ENCODE data around the gene SEMA3C.

The SEMA3C gene

GRCh38 chr7:80781146-80781545, 137.7 kb downstream of the SEMA3C start:
- Histone ChIP-seq H3K27ac (ENCODE audit: extremely low read depth, low read depth, low read length) (peak overlapping the region; percentile 61), H3K4me1 (ENCODE audit: control insufficient read depth, insufficient read depth, low read length) (peaks cover 58% of the 10 kb centered on the region), H3K4me3 (ENCODE audit: low read depth, low read length) (no peak overlapping the region), H3K9me3 (ENCODE audit: control insufficient read depth, insufficient read depth, low read depth, low read length) (no peaks in the 10 kb centered on the region), H3K36me3 (ENCODE audit: control insufficient read depth in 2 of 2, insufficient read depth in 1 of 2, low read length in 2 of 2) (no peaks in the 10 kb centered on the region)
- CTCF ChIA-PET = interaction anchor here (0.9 kb wide), 1 partner anchor 81 kb away, joined by 3 read pairs; no protein-coding TSS in a partner anchor
- TF ChIP-seq HOXC10 (CRISPR knock-in tag; IDR thresholded peaks at IDR 0.05) (no peak), KLF17 (tag by site-specific recombination; IDR thresholded peaks at IDR 0.05) (no peak), KLF1 (tag by site-specific recombination; IDR thresholded peaks at IDR 0.05) (no peak), ZSCAN18 (tag by site-specific recombination; IDR thresholded peaks at IDR 0.05) (no peak), KLF8 (tag by site-specific recombination; IDR thresholded peaks at IDR 0.05) (no peak), ZNF138 (tag by site-specific recombination; IDR thresholded peaks at IDR 0.05; ENCODE audit: borderline replicate concordance) (no peak), ZFP37 (tag by site-specific recombination; IDR thresholded peaks at IDR 0.05) (no peak), ZFP41 (tag by site-specific recombination; IDR thresholded peaks at IDR 0.05; ENCODE audit: borderline replicate concordance) (no peak), REPIN1 (tag by site-specific recombination; IDR thresholded peaks at IDR 0.05; ENCODE audit: low read depth) (no peak), GFI1B (tag by site-specific recombination; IDR thresholded peaks at IDR 0.05) (no peak)
- POLR2A ChIA-PET = no interaction called here

GRCh38 chr7:80779456-80779855, 139.4 kb downstream of the SEMA3C start:
- H3K27ac ChIP-seq (ENCODE audit: extremely low read depth, low read depth, low read length) = no peak overlapping the region
- H3K4me1 ChIP-seq (ENCODE audit: control insufficient read depth, insufficient read depth, low read length) = peaks cover 65% of the 10 kb centered on the region
- ChIA-PET POLR2A (no interaction called here), CTCF (no interaction called here)
- no peaks in the 10 kb centered on the region for H3K36me3 ChIP-seq (ENCODE audit: control insufficient read depth in 2 of 2, insufficient read depth in 1 of 2, low read length in 2 of 2)
- TF ChIP-seq ZNF184 (tag by site-specific recombination; IDR thresholded peaks at IDR 0.05) (no peak), ZBTB44 (tag by site-specific recombination; IDR thresholded peaks at IDR 0.05) (no peak), ZNF626 (tag by site-specific recombination; IDR thresholded peaks at IDR 0.05) (no peak), ZNF366 (tag by site-specific recombination; conservative IDR thresholded peaks at IDR 0.05) (peak; percentile 75)
- H3K9me3 ChIP-seq (ENCODE audit: control insufficient read depth, insufficient read depth, low read depth, low read length) = no peaks in the 10 kb centered on the region
- no peak overlapping the region for H3K4me3 ChIP-seq (ENCODE audit: low read depth, low read length)

- POLR2A ChIA-PET = no interaction called here
- CTCF ChIA-PET = interaction anchor here (0.6 to 0.7 kb wide), 2 partner anchors 16 to 652 kb away, joined by 4 read pairs; no protein-coding TSS in a partner anchor
- no peak overlapping the region for H3K4me3 ChIP-seq (ENCODE audit: low read depth, low read length)
- no peaks in the 10 kb centered on the region for H3K36me3 ChIP-seq (ENCODE audit: control insufficient read depth in 2 of 2, insufficient read depth in 1 of 2, low read length in 2 of 2)
- no peaks in the 10 kb centered on the region for H3K9me3 ChIP-seq (ENCODE audit: control insufficient read depth, insufficient read depth, low read depth, low read length)
- no peak for TF ChIP-seq ZNF366 (tag by site-specific recombination; conservative IDR thresholded peaks at IDR 0.05)
- 0 out of 2 replicates have a peak, but pooled peaks have one; percentile 33 for TF ChIP-seq ZNF600 (tag by site-specific recombination; IDR thresholded peaks at IDR 0.05)
- no peak overlapping the region for H3K27ac ChIP-seq (ENCODE audit: extremely low read depth, low read depth, low read length)
- peaks cover 51% of the 10 kb centered on the region for H3K4me1 ChIP-seq (ENCODE audit: control insufficient read depth, insufficient read depth, low read length)
Observed at GRCh38 chr7:80775897-80776296, 143.0 kb downstream of the SEMA3C start.

- CTCF ChIA-PET = interaction anchor here (0.7 kb wide), 1 partner anchor 15 kb away, joined by 4 read pairs; no protein-coding TSS in a partner anchor
- no peaks in the 10 kb centered on the region for H3K9me3 ChIP-seq (ENCODE audit: control insufficient read depth, insufficient read depth, low read depth, low read length)
- H3K4me3 ChIP-seq (ENCODE audit: low read depth, low read length) = no peak overlapping the region
- peaks cover 48% of the 10 kb centered on the region for H3K4me1 ChIP-seq (ENCODE audit: control insufficient read depth, insufficient read depth, low read length)
- H3K27ac ChIP-seq (ENCODE audit: extremely low read depth, low read depth, low read length) = no peak overlapping the region
- POLR2A ChIA-PET = no interaction called here
- H3K36me3 ChIP-seq (ENCODE audit: control insufficient read depth in 2 of 2, insufficient read depth in 1 of 2, low read length in 2 of 2) = no peaks in the 10 kb centered on the region
- TF ChIP-seq ZNF132 (tag by site-specific recombination; IDR thresholded peaks at IDR 0.05; ENCODE audit: borderline replicate concordance) (no peak), ZNF350 (tag by site-specific recombination; IDR thresholded peaks at IDR 0.05) (no peak), ZBTB17 (tag by site-specific recombination; IDR thresholded peaks at IDR 0.05) (no peak), ZBTB10 (tag by site-specific recombination; IDR thresholded peaks at IDR 0.05) (no peak), ZNF433 (tag by site-specific recombination; IDR thresholded peaks at IDR 0.05; ENCODE audit: low read depth) (no peak), TCF7L2 (IDR thresholded peaks at IDR 0.05; ENCODE audit: borderline replicate concordance, low read depth, low read length) (peak; percentile 55; the same call in 1 of the 2 replicates), ZNF366 (tag by site-specific recombination; conservative IDR thresholded peaks at IDR 0.05) (0 out of 2 replicates have a peak, but pooled peaks have one; percentile 9)
Observed at GRCh38 chr7:80775482-80775881, 143.4 kb downstream of the SEMA3C start.
